OCI-LY3 (cell line): ENCODE data around the gene SHISA6.

Experiments used
- EZH2phosphoT487 ChIP-seq: fragments of 200-600 bp; shearing (Covaris generic); IDR thresholded peaks from 2 replicates; pipeline ENCODE4 v1.6.1; 2018; ENCODE audit warnings: antibody characterized with exemption, mixed run types, low read depth
- TF ChIP-seq, protein P1 (sequence below): fragments of 200-600, 300-600 bp; sonication (generic); IDR thresholded peaks from 2 replicates; pipeline ENCODE4 v1.5.1; 2014; ENCODE audit warnings: antibody characterized with exemption, low read length, low read depth

DNA sequence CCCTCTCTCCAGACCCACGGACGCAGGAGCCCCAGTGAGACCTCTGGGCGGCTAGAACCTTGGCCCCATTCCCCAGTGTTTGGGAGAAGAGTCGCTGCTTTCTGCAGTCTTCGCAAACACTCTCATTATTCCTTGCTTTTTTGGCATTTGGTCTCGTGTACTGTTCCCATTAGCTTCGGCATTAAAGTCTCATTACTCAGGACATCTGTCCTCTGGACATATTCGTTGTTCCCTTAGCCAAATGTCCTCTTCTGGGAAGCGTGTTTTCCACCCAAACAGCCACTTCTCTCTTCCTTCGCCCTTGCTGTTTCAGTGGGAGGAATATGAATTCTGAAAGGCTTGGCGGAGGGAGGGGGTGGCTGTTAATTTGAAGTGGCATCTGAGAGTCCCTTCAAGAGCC is 11.1 kb downstream of the SHISA6 start:
- TF ChIP-seq, protein P1, sequence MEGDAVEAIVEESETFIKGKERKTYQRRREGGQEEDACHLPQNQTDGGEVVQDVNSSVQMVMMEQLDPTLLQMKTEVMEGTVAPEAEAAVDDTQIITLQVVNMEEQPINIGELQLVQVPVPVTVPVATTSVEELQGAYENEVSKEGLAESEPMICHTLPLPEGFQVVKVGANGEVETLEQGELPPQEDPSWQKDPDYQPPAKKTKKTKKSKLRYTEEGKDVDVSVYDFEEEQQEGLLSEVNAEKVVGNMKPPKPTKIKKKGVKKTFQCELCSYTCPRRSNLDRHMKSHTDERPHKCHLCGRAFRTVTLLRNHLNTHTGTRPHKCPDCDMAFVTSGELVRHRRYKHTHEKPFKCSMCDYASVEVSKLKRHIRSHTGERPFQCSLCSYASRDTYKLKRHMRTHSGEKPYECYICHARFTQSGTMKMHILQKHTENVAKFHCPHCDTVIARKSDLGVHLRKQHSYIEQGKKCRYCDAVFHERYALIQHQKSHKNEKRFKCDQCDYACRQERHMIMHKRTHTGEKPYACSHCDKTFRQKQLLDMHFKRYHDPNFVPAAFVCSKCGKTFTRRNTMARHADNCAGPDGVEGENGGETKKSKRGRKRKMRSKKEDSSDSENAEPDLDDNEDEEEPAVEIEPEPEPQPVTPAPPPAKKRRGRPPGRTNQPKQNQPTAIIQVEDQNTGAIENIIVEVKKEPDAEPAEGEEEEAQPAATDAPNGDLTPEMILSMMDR: no peak
- TF ChIP-seq EZH2phosphoT487: no peak
